GM12878 (cell line): ENCODE measurements around the gene NISCH. TPM values are rescaled to one million over a fixed set of nuclear protein-coding genes. Genes with fewer than 3 reads are reported as not detected.

ENCODE experiments used
- ATAC-seq: fragments of 200-7000 bp; cut with Tn5 transposase; 3 replicates; pipeline ENCODE4 v1.9.1; 2020; ENCODE audit warnings: mild to moderate bottlenecking, moderate library complexity
- BruUV-seq: library from RNA; stranded (reverse); fragments of 400-500 nt; replicated peaks from 2 replicates; lab custom pipeline; 2021; lab: Mats Ljungman, UMichigan
- CTCF ChIA-PET: fragments of 300-600 bp; sonication (Branson Sonifier 250); formaldehyde crosslinking; extraction: SDS; loops from one replicate; lab custom pipeline; 2021; ENCODE audit warnings: inconsistent platforms; lab: Yijun Ruan, JAX
- POLR2A ChIA-PET: fragments of 350-600 bp; formaldehyde crosslinking; extraction: SDS; loops from one replicate; lab custom pipeline; 2021; ENCODE audit warnings: inconsistent platforms; lab: Charles Lee
- RAD21 ChIA-PET: fragments of 300-600 bp; sonication (Branson Sonifier 250); formaldehyde crosslinking; loops from one replicate; lab custom pipeline; 2023; ENCODE audit warnings: antibody characterized with exemption; ENCODE audit not compliant: unreplicated experiment; lab: Charles Lee
- SMC1A ChIA-PET: fragments of 300-600 bp; sonication (Branson Sonifier 250); formaldehyde crosslinking; loops from one replicate; lab custom pipeline; 2023; ENCODE audit not compliant: unreplicated experiment, uncharacterized antibody; lab: Charles Lee
- DNase-seq: peaks from one replicate; pipeline ENCODE4 v3.0.0-alpha.2; 2011; ENCODE audit warnings: low read depth, low spot score
- FAIRE-seq: peaks from 3 replicates; lab custom pipeline; 2011; peaks lifted over from hg19 to GRCh38; lab: Jason Lieb, UNC
- H2AFZ ChIP-seq: 2 replicates; pipeline ENCODE4 v1.6.0; 2011; ENCODE audit warnings: low read depth, low read length, control low read depth; ENCODE audit not compliant: control insufficient read depth
- H3K27ac ChIP-seq: 2 replicates; pipeline ENCODE4 v1.5.1; 2011; ENCODE audit warnings: control low read depth; ENCODE audit not compliant: control insufficient read depth, insufficient read depth
- H3K27me3 ChIP-seq, 2 experiments: replicated peaks in 1 of 2; 2 replicates each; pipeline versions ENCODE4 v1.6.0 to v1.6.1; 2011; ENCODE audit warnings: low read length in 1 of 2; ENCODE audit not compliant: control insufficient read depth in 2 of 2, insufficient read depth in 2 of 2
- H3K36me3 ChIP-seq, 2 experiments: 2 replicates each; pipeline ENCODE4 v1.5.1; 2011; ENCODE audit warnings: low read length in 1 of 2; ENCODE audit not compliant: control insufficient read depth in 2 of 2, insufficient read depth in 2 of 2
- H3K4me1 ChIP-seq: 2 replicates; pipeline ENCODE4 v1.6.1; 2011; ENCODE audit warnings: mild to moderate bottlenecking, low read length, moderate library complexity, mixed read lengths; ENCODE audit not compliant: control insufficient read depth, insufficient read depth
- H3K4me2 ChIP-seq: 2 replicates; pipeline ENCODE4 v1.6.0; 2011; ENCODE audit warnings: control low read depth; ENCODE audit not compliant: control insufficient read depth, insufficient read depth
- H3K4me3 ChIP-seq: fragments of 200-600 bp; sonication (generic); 2 replicates; pipeline ENCODE4 v1.5.1; 2016
- H3K79me2 ChIP-seq: 2 replicates; pipeline ENCODE4 v1.6.0; 2011; ENCODE audit warnings: low read length; ENCODE audit not compliant: control insufficient read depth, insufficient read depth
- H3K9ac ChIP-seq: 2 replicates; pipeline ENCODE4 v1.8.0; 2011; ENCODE audit warnings: low read length, control low read depth, mixed read lengths; ENCODE audit not compliant: control insufficient read depth, insufficient read depth
- H3K9me3 ChIP-seq: replicated peaks from 3 replicates; pipeline ENCODE4 v1.5.1; 2011; ENCODE audit warnings: mild to moderate bottlenecking, low read length; ENCODE audit not compliant: control insufficient read depth, insufficient read depth
- H4K20me1 ChIP-seq: 2 replicates; pipeline ENCODE4 v1.6.0; 2011; ENCODE audit not compliant: control insufficient read depth, insufficient read depth
- BRCA1 ChIP-seq: IDR thresholded peaks from 2 replicates; pipeline ENCODE4 v1.6.1; 2011; ENCODE audit warnings: low read depth, low read length, improper control_type of control experiment
- GABPA ChIP-seq: IDR thresholded peaks from 2 replicates; pipeline ENCODE4 v1.6.1; 2014; ENCODE audit warnings: antibody characterized with exemption, low read depth, mild to moderate bottlenecking, inconsistent platforms
- GATAD2B ChIP-seq: fragments of 450-650 bp; conservative IDR thresholded peaks from 2 replicates; pipeline ENCODE4 v1.6.1; 2017; ENCODE audit warnings: low read depth, mild to moderate bottlenecking, moderate library complexity
- IKZF1 ChIP-seq: fragments of 450-650 bp; conservative IDR thresholded peaks from 2 replicates; pipeline ENCODE4 v1.6.1; 2017; ENCODE audit warnings: antibody characterized with exemption, mild to moderate bottlenecking
- KDM1A ChIP-seq: fragments of 200-600 bp; sonication (generic); IDR thresholded peaks from 2 replicates; pipeline ENCODE4 v1.6.1; 2016; ENCODE audit warnings: borderline replicate concordance
- MXI1 ChIP-seq: fragments of 150-350 bp; IDR thresholded peaks from 2 replicates; pipeline ENCODE4 v1.6.1; 2011; ENCODE audit warnings: low read depth, mild to moderate bottlenecking, inconsistent platforms, low read length, improper control_type of control experiment
- MYC ChIP-seq: IDR thresholded peaks from 2 replicates; pipeline ENCODE4 v1.6.1; 2011; ENCODE audit warnings: mild to moderate bottlenecking, low read length, moderate library complexity, inconsistent platforms; ENCODE audit not compliant: insufficient read depth, insufficient replicate concordance, insufficient read length, severe bottlenecking
- NFYA ChIP-seq: IDR thresholded peaks from 2 replicates; pipeline ENCODE4 v1.6.1; 2011; ENCODE audit warnings: low read depth, mild to moderate bottlenecking, low read length, improper control_type of control experiment, borderline replicate concordance
- PAX8 ChIP-seq: fragments of 450-650 bp; IDR thresholded peaks from 2 replicates; pipeline ENCODE4 v1.6.1; 2017; ENCODE audit warnings: mild to moderate bottlenecking, moderate library complexity
- PBX3 ChIP-seq: IDR thresholded peaks from 2 replicates; pipeline ENCODE4 v1.6.1; 2011; ENCODE audit warnings: mild to moderate bottlenecking, low read depth, low read length, moderate library complexity; ENCODE audit not compliant: insufficient replicate concordance
- PML ChIP-seq: IDR thresholded peaks from 2 replicates; pipeline ENCODE4 v1.6.1; 2012; ENCODE audit warnings: low read length, inconsistent platforms
- RAD21 ChIP-seq: IDR thresholded peaks from 2 replicates; pipeline ENCODE4 v1.6.1; 2011; ENCODE audit warnings: mild to moderate bottlenecking, low read depth, low read length, moderate library complexity; ENCODE audit not compliant: insufficient read depth
- RCOR1 ChIP-seq: conservative IDR thresholded peaks from 2 replicates; pipeline ENCODE4 v1.6.1; 2012; ENCODE audit warnings: low read depth, low read length, improper control_type of control experiment
- SPI1 ChIP-seq: IDR thresholded peaks from 2 replicates; pipeline ENCODE4 v1.6.1; 2011; ENCODE audit warnings: low read depth, mild to moderate bottlenecking, low read length, moderate library complexity, borderline replicate concordance; ENCODE audit not compliant: insufficient read depth
- ZBTB40 ChIP-seq: fragments of 450-650 bp; IDR thresholded peaks from 2 replicates; pipeline ENCODE4 v1.6.1; 2016; ENCODE audit warnings: mild to moderate bottlenecking, moderate library complexity, borderline replicate concordance
- ZNF274 ChIP-seq: IDR thresholded peaks from one replicate; pipeline ENCODE4 v1.8.0; 2011; ENCODE audit not compliant: insufficient read length, insufficient read depth
- ZSCAN29 ChIP-seq: fragments of 450-650 bp; IDR thresholded peaks from 2 replicates; pipeline ENCODE4 v1.6.1; 2017; ENCODE audit warnings: mild to moderate bottlenecking, moderate library complexity
- WGBS: methylation state at CpG from one replicate; pipeline ENCODE4 v1.1.6; 2016; ENCODE audit warnings: low lambda C conversion rate; ENCODE audit not compliant: insufficient replicate concordance, insufficient coverage; ENCODE audit errors: missing lambda C conversion rate; 5-methylcytosine and 5-hydroxymethylcytosine counted together
- in situ Hi-C: fragments of 300-500 bp; cut with MboI; formaldehyde crosslinking; loops from 9 replicates; pipeline ENCODE4 v1.14.3; 2018; ENCODE audit warnings: mixed read lengths
- intact Hi-C: fragments of 100-400 bp; cut with micrococcal nuclease; formaldehyde crosslinking; loops from one replicate; pipeline ENCODE4 v1.14.2; 2022; ENCODE audit not compliant: unreplicated experiment
- polyA plus RNA-seq, 11 experiments: library from polyadenylated mRNA; depleted of rRNA in 4 of 11; unstranded in 6 of 11; stranded (reverse) in 5 of 11; fragments of >200 nt; fragmentation: Nextera tagmentation in 4 of 11; fragmentation: Illumina TruSeq in 1 of 11; extraction: Ambion mirVana in 4 of 11; extraction: Trizol in 1 of 11; gene quantifications; 1 replicate in 1 of 11; 2 replicates in 10 of 11; pipeline versions ENCODE4 v1.2.1 to v1.2.3, GENCODE V29; 2011 to 2016; ENCODE audit warnings: inconsistent platforms in 2 of 11, missing spikeins in 2 of 11, low read depth in 1 of 11
- total RNA-seq, 4 experiments: library from RNA; depleted of rRNA in 3 of 4; stranded (reverse); fragments of >200 nt in 3 of 4; fragmentation: Illumina TruSeq in 1 of 4; extraction: Trizol in 1 of 4; gene quantifications; 2 replicates each; pipeline versions ENCODE4 v1.2.1 to v1.2.3, GENCODE V29; 2013 to 2021

NISCH gene
- total and polyA plus RNA-seq, 10 of the 15 experiments (the other 5 are each of a cell fraction or from before 2014, with no cell fraction given): 0.76 to 52.5 (median 24.6) TPM

DNA sequence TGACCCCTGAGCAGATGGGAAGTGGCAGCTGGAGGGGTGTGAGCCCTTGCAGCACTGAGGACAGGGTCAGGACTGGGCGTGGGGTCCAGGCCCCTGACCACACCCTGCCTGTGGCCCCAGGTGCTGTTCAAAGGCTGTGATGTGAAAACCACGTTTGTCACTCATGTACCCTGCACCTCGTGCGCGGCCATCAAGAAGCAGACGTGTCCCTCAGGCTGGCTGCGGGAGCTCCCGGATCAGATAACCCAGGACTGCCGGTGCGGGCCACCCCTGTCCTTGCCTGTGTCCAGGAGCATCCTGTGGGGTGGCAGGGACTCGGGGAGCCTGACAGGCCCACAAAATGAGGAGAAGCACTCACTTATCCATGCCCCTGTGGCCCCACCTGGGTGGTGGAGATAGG is 45.6 kb downstream of the NISCH start:
- RAD21 ChIA-PET: no interaction called here
- WGBS: 57% methylated on average over 11 of the region's 11 CpGs
- no peaks in the 10 kb centered on the region for H3K36me3 ChIP-seq
- in situ Hi-C loops (no loop called here), intact Hi-C loops (no loop called here)
- H3K4me1 ChIP-seq: no peaks in the 10 kb centered on the region
- no peaks in the 10 kb centered on the region for H4K20me1 ChIP-seq
- H3K9ac ChIP-seq: no peak overlapping the region
- no peak overlapping the region for H3K27ac ChIP-seq
- no peak overlapping the region for H3K4me2 ChIP-seq
- no peaks in the 10 kb centered on the region for H3K79me2 ChIP-seq
- no peak for FAIRE-seq
- no TSS peak for BruUV-seq
- no peak overlapping the region for H3K4me3 ChIP-seq
- ATAC-seq: no peak
- SMC1A ChIA-PET: no interaction called here
- DNase-seq: no peak
- no peak overlapping the region for H2AFZ ChIP-seq
- no peaks in the 10 kb centered on the region for H3K9me3 ChIP-seq
- POLR2A ChIA-PET: no interaction called here
- H3K27me3 ChIP-seq: no peaks in the 10 kb centered on the region
- CTCF ChIA-PET: interaction anchor here (0.6 kb wide), 1 partner anchor 69 kb away, joined by 3 read pairs; no protein-coding TSS in a partner anchor
- no peak for TF ChIP-seq MXI1
- TF ChIP-seq BRCA1: no peak
- TF ChIP-seq PAX8: no peak
- no peak for TF ChIP-seq GABPA
- no peak for TF ChIP-seq IKZF1
- no peak for TF ChIP-seq ZSCAN29
- no peak for TF ChIP-seq ZNF274
- no peak for TF ChIP-seq GATAD2B
- TF ChIP-seq PBX3: no peak
- TF ChIP-seq PML: no peak
- TF ChIP-seq SPI1: no peak
- TF ChIP-seq MYC: no peak
- TF ChIP-seq ZBTB40: no peak
- TF ChIP-seq RAD21: no peak
- no peak for TF ChIP-seq RCOR1
- no peak for TF ChIP-seq KDM1A
- TF ChIP-seq NFYA: no peak
